Fibroblast of lung (primary cell): ENCODE data around the gene PRAF2.

Source experiments
- EZH2 ChIP-seq: IDR thresholded peaks from 2 replicates; pipeline ENCODE4 v1.5.1; 2012; ENCODE audit warnings: low read length, control low read depth, mild to moderate bottlenecking; ENCODE audit errors: missing control alignments
- TF ChIP-seq, protein P1 (sequence below), 2 donors: IDR thresholded peaks in 1 of 2; conservative IDR thresholded peaks in 1 of 2; 1 replicate in 1 of 2; 2 replicates in 1 of 2; pipeline ENCODE4 v1.5.1; 2011 to 2012; ENCODE audit warnings: low read length in 2 of 2, control low read depth in 1 of 2, inconsistent platforms in 1 of 2, low read depth in 1 of 2, mild to moderate bottlenecking in 1 of 2

DNA sequence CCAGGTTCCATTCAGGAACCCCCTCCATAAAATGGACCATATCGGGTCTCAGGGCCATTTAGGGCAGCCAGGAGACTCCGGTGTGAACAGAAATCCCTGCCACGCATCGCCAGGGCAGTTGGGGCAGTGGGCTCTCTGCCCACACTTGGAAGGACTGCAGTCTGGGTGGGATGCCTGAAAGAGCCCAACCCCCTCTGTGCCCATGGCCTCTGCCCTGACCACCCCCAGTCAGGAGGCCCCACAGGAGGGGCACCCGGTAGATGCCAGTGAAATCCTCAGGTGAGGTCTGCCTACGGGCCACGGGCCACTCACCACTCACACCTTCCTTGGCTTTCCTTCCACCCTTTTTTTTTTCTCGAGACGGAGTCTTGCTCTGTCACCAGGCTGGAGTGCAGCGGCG lies 4.8 kb downstream of the PRAF2 start:
- TF ChIP-seq EZH2: no peak
- TF ChIP-seq, protein P1, sequence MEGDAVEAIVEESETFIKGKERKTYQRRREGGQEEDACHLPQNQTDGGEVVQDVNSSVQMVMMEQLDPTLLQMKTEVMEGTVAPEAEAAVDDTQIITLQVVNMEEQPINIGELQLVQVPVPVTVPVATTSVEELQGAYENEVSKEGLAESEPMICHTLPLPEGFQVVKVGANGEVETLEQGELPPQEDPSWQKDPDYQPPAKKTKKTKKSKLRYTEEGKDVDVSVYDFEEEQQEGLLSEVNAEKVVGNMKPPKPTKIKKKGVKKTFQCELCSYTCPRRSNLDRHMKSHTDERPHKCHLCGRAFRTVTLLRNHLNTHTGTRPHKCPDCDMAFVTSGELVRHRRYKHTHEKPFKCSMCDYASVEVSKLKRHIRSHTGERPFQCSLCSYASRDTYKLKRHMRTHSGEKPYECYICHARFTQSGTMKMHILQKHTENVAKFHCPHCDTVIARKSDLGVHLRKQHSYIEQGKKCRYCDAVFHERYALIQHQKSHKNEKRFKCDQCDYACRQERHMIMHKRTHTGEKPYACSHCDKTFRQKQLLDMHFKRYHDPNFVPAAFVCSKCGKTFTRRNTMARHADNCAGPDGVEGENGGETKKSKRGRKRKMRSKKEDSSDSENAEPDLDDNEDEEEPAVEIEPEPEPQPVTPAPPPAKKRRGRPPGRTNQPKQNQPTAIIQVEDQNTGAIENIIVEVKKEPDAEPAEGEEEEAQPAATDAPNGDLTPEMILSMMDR (conservative IDR thresholded peaks at IDR 0.05 in 1 of 2, IDR thresholded peaks at IDR 0.05 in 1 of 2; ENCODE audit: low read depth in 1 of 2, low read length in 2 of 2): no peak
